K562 (cell line): ENCODE results near the gene ING5. TPM values are rescaled to one million over a fixed set of nuclear protein-coding genes. Genes with fewer than 3 reads are reported as not detected.

Experiments
- ARID2 ChIP-seq: fragments of 450-650 bp; IDR thresholded peaks from 2 replicates; pipeline ENCODE4 v1.6.1; 2017; ENCODE audit warnings: antibody characterized with exemption, mild to moderate bottlenecking
- ARID3A ChIP-seq: IDR thresholded peaks from 2 replicates; pipeline ENCODE4 v1.6.1; 2012; ENCODE audit warnings: low read depth, low read length, improper control_type of control experiment, borderline replicate concordance
- BRD9 ChIP-seq: fragments of 450-650 bp; IDR thresholded peaks from 2 replicates; pipeline ENCODE4 v1.6.1; 2018; ENCODE audit warnings: low read depth; ENCODE audit not compliant: partially characterized antibody
- COPS2 ChIP-seq: fragments of 450-650 bp; conservative IDR thresholded peaks from 2 replicates; pipeline ENCODE4 v1.6.1; 2016; ENCODE audit warnings: mild to moderate bottlenecking, moderate library complexity
- FUS ChIP-seq: fragments of 200-400 bp; formaldehyde crosslinking; optimal IDR thresholded peaks from 2 replicates; pipeline ENCODE3; 2017; ENCODE audit warnings: low read depth, low read length
- NELFE ChIP-seq: IDR thresholded peaks from 2 replicates; pipeline ENCODE4 v1.6.1; 2011; ENCODE audit warnings: mild to moderate bottlenecking; ENCODE audit not compliant: insufficient read depth, insufficient read length
- polyA plus RNA-seq, 8 experiments: library from polyadenylated mRNA; depleted of rRNA in 4 of 8; stranded (reverse) in 5 of 8; unstranded in 3 of 8; fragments of >200 nt; fragmentation: Nextera tagmentation in 2 of 8; fragmentation: Illumina TruSeq in 1 of 8; extraction: Ambion mirVana in 2 of 8; extraction: Trizol in 1 of 8; gene quantifications; 2 replicates each; pipeline versions ENCODE4 v1.2.1 to v1.2.3, GENCODE V29; 2011 to 2014; ENCODE audit warnings: inconsistent platforms in 1 of 8, missing spikeins in 1 of 8
- total RNA-seq, 7 experiments: library from RNA; depleted of rRNA in 6 of 7; stranded (reverse); fragments of >200 nt in 6 of 7; fragmentation: Illumina TruSeq in 2 of 7; extraction: Trizol in 2 of 7; gene quantifications; 2 replicates each; pipeline versions ENCODE4 v1.2.1 to v1.2.3, GENCODE V29; 2011 to 2021; ENCODE audit warnings: low replicate concordance in 1 of 7
- TF ChIP-seq, protein P1 (sequence below): fragments of 250-450 bp; sonication (Bioruptor Pico); IDR thresholded peaks from 2 replicates; pipeline ENCODE4 v1.5.0; 2021; ENCODE audit warnings: mild to moderate bottlenecking, moderate library complexity
- TF ChIP-seq, protein P2 (sequence below): fragments of 450-650 bp; conservative IDR thresholded peaks from 2 replicates; pipeline ENCODE4 v1.6.1; 2016; ENCODE audit warnings: missing genetic modification characterization, low read depth, mild to moderate bottlenecking, control low read depth, missing compliant biosample characterization
- TF ChIP-seq, protein P3 (sequence below): fragments of 450-650 bp; IDR thresholded peaks from 2 replicates; pipeline ENCODE4 v1.7.1; 2018; ENCODE audit warnings: mild to moderate bottlenecking, low read depth; ENCODE audit not compliant: partially characterized antibody
- TF ChIP-seq, protein P4 (sequence below): fragments of 450-650 bp; formaldehyde crosslinking; IDR thresholded peaks from 2 replicates; pipeline ENCODE4 v1.4.0; 2020; ENCODE audit warnings: mild to moderate bottlenecking, moderate library complexity

The ING5 gene
- total and polyA plus RNA-seq, 9 of the 15 experiments (the other 6 are each of a cell fraction or from before 2014, with no cell fraction given) = 10.4 to 53.3 (median 27.9) TPM

- TF ChIP-seq, protein P1, sequence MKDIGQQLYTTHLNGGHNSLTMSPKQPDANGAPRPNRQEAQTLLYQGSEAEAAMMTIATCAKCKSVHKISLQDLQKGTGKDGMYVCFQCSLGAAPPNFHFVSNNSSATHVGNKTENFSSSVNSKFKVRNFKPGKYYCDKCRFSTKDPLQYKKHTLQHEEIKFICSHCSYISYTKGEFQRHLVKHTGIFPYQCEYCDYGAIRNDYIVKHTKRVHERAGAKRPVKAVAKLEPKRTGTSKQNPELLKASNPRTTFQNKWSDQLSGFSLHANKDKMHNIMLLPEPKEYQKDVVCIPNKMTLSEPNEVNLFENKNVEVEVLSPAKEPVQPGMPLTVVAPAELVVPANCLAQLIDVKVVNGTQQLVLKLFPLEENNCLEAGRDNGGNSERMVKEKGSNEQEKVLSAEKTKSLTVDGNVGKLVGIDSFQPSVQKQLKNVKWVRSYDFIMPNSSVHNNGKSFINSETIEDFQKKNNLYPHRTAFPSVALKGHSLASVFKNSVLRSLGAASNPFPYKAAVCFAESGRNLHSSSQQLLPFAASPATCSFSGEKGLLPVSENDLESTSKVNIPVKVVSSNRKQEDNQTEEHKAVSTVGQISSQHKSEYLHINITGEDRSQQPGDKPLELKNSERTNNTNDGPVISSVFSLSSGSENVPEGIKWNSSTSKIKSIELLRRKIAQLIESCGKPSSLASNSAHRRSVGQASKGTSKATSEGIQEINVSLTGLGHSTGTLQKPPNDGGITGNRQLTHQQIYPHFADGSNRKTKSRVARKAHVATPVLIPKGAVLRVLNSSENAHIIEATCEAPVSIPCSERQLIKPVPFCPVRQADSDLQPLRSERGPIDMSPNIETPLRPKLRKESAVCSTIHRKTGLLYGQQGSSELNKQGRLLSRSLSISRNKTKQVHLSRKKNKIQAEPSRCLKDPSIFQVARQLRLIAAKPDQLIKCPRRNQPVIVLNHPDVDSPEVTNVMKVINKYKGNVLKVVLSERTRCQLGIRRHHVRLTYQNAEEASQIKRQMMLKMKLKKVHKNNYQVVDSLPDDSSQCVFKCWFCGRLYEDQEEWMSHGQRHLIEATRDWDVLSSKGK (CRISPR knock-in tag) = no peak
- TF ChIP-seq, protein P2, sequence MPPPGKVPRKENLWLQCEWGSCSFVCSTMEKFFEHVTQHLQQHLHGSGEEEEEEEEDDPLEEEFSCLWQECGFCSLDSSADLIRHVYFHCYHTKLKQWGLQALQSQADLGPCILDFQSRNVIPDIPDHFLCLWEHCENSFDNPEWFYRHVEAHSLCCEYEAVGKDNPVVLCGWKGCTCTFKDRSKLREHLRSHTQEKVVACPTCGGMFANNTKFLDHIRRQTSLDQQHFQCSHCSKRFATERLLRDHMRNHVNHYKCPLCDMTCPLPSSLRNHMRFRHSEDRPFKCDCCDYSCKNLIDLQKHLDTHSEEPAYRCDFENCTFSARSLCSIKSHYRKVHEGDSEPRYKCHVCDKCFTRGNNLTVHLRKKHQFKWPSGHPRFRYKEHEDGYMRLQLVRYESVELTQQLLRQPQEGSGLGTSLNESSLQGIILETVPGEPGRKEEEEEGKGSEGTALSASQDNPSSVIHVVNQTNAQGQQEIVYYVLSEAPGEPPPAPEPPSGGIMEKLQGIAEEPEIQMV (tag) = no peak
- TF ChIP-seq ARID3A (no peak), FUS (no peak), COPS2 (no peak), BRD9 (no peak), NELFE (no peak), ARID2 (no peak)
- TF ChIP-seq, protein P3, sequence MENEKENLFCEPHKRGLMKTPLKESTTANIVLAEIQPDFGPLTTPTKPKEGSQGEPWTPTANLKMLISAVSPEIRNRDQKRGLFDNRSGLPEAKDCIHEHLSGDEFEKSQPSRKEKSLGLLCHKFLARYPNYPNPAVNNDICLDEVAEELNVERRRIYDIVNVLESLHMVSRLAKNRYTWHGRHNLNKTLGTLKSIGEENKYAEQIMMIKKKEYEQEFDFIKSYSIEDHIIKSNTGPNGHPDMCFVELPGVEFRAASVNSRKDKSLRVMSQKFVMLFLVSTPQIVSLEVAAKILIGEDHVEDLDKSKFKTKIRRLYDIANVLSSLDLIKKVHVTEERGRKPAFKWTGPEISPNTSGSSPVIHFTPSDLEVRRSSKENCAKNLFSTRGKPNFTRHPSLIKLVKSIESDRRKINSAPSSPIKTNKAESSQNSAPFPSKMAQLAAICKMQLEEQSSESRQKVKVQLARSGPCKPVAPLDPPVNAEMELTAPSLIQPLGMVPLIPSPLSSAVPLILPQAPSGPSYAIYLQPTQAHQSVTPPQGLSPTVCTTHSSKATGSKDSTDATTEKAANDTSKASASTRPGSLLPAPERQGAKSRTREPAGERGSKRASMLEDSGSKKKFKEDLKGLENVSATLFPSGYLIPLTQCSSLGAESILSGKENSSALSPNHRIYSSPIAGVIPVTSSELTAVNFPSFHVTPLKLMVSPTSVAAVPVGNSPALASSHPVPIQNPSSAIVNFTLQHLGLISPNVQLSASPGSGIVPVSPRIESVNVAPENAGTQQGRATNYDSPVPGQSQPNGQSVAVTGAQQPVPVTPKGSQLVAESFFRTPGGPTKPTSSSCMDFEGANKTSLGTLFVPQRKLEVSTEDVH = no peak
- TF ChIP-seq, protein P4, sequence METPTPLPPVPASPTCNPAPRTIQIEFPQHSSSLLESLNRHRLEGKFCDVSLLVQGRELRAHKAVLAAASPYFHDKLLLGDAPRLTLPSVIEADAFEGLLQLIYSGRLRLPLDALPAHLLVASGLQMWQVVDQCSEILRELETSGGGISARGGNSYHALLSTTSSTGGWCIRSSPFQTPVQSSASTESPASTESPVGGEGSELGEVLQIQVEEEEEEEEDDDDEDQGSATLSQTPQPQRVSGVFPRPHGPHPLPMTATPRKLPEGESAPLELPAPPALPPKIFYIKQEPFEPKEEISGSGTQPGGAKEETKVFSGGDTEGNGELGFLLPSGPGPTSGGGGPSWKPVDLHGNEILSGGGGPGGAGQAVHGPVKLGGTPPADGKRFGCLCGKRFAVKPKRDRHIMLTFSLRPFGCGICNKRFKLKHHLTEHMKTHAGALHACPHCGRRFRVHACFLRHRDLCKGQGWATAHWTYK (CRISPR knock-in tag) = no peak
- TF ChIP-seq, all 486 proteins: peak for 0
These were observed 75.4 kb downstream of the ING5 start (continued) for GRCh38 chr2:241777170-241777685.
